Astrocyte (in vitro differentiated cells and primary cell): Measurements from ENCODE around the gene IQCM. TPM values are rescaled to one million over a fixed set of nuclear protein-coding genes. Genes with fewer than 3 reads are reported as not detected.

Source experiments
- DNase-seq: peaks from one replicate; pipeline ENCODE4 v3.0.0-alpha.2; 2010; ENCODE audit warnings: low read depth
- FAIRE-seq: peaks from 2 replicates; lab custom pipeline; 2011; peaks lifted over from hg19 to GRCh38; lab: Jason Lieb, UNC
- H2AFZ ChIP-seq: 2 replicates; pipeline ENCODE4 v1.6.0; 2012; ENCODE audit warnings: low read depth, low read length, inconsistent platforms
- H3K27ac ChIP-seq: 2 replicates; pipeline ENCODE4 v1.5.1; 2011; ENCODE audit warnings: low read depth, low read length, inconsistent platforms
- H3K27me3 ChIP-seq: 2 replicates; pipeline ENCODE4 v1.6.0; 2011; ENCODE audit warnings: low read length, inconsistent platforms; ENCODE audit not compliant: insufficient read depth
- H3K36me3 ChIP-seq: 2 replicates; pipeline ENCODE4 v1.5.1; 2011; ENCODE audit warnings: low read length, inconsistent platforms; ENCODE audit not compliant: insufficient read depth
- H3K4me1 ChIP-seq: 2 replicates; pipeline ENCODE4 v1.5.1; 2011; ENCODE audit warnings: low read length, inconsistent platforms; ENCODE audit not compliant: insufficient read depth
- H3K4me2 ChIP-seq: 2 replicates; pipeline ENCODE4 v1.6.0; 2012; ENCODE audit warnings: low read length, inconsistent platforms
- H3K4me3 ChIP-seq: 2 replicates; pipeline ENCODE4 v1.5.1; 2011; ENCODE audit warnings: low read depth, mild to moderate bottlenecking, low read length, inconsistent platforms; ENCODE audit not compliant: insufficient read depth
- H3K79me2 ChIP-seq: 2 replicates; pipeline ENCODE4 v1.6.0; 2012; ENCODE audit warnings: mild to moderate bottlenecking, low read length, inconsistent platforms; ENCODE audit not compliant: insufficient read depth
- H3K9ac ChIP-seq: 2 replicates; pipeline ENCODE4 v1.6.0; 2012; ENCODE audit warnings: mild to moderate bottlenecking, low read length, inconsistent platforms
- H3K9me3 ChIP-seq: 2 replicates; pipeline ENCODE4 v1.5.1; 2012; ENCODE audit warnings: low read depth, mild to moderate bottlenecking, low read length, inconsistent platforms; ENCODE audit not compliant: insufficient read depth
- H4K20me1 ChIP-seq: 2 replicates; pipeline ENCODE4 v1.6.0; 2012; ENCODE audit warnings: low read length, inconsistent platforms; ENCODE audit not compliant: insufficient read depth
- H3K27ac Mint-ChIP-seq: one replicate; pipeline ENCODE4 v1.8.0; 2021; ENCODE audit warnings: mild to moderate bottlenecking, mixed read lengths; ENCODE audit not compliant: unreplicated experiment
- H3K27me3 Mint-ChIP-seq: one replicate; pipeline ENCODE4 v1.8.0; 2021; ENCODE audit warnings: low read depth, mixed read lengths; ENCODE audit not compliant: unreplicated experiment
- H3K36me3 Mint-ChIP-seq: one replicate; pipeline ENCODE4 v1.8.0; 2021; ENCODE audit warnings: low read depth, mixed read lengths; ENCODE audit not compliant: unreplicated experiment
- H3K4me1 Mint-ChIP-seq: one replicate; pipeline ENCODE4 v1.8.0; 2021; ENCODE audit warnings: low read depth, mixed read lengths; ENCODE audit not compliant: unreplicated experiment
- H3K4me3 Mint-ChIP-seq: one replicate; pipeline ENCODE4 v1.8.0; 2021; ENCODE audit warnings: mild to moderate bottlenecking, moderate library complexity, mixed read lengths; ENCODE audit not compliant: unreplicated experiment
- H3K9me3 Mint-ChIP-seq: one replicate; pipeline ENCODE4 v1.8.0; 2021; ENCODE audit warnings: mild to moderate bottlenecking, mixed read lengths; ENCODE audit not compliant: unreplicated experiment
- CTCF ChIP-seq: IDR thresholded peaks from 2 replicates; pipeline ENCODE4 v1.5.1; 2011; ENCODE audit warnings: low read depth, mild to moderate bottlenecking, inconsistent platforms, low read length, moderate library complexity; ENCODE audit not compliant: insufficient read depth
- EZH2 ChIP-seq: IDR thresholded peaks from 2 replicates; pipeline ENCODE4 v1.6.1; 2012; ENCODE audit warnings: mild to moderate bottlenecking, low read length, inconsistent platforms; ENCODE audit not compliant: insufficient read depth
- total RNA-seq: library from RNA; stranded (reverse); gene quantifications from 2 replicates; pipeline ENCODE4 v1.2.1, GENCODE V29; 2021

Gene IQCM
- total RNA-seq, 1 donor from 2014 or later: 0.11 TPM

GRCh38 chr4:149766135-149766534 lies 49.5 kb downstream of the IQCM start:
- Histone ChIP-seq H4K20me1 (no peaks in the 10 kb centered on the region), H3K27ac (no peak overlapping the region), H3K79me2 (no peaks in the 10 kb centered on the region), H3K27me3 (no peaks in the 10 kb centered on the region), H3K36me3 (no peaks in the 10 kb centered on the region), H3K9ac (no peak overlapping the region), H3K4me2 (no peak overlapping the region), H2AFZ (peak overlapping the region; percentile 9), H3K4me1 (no peaks in the 10 kb centered on the region), H3K4me3 (no peak overlapping the region), H3K9me3 (no peaks in the 10 kb centered on the region)
- Mint-ChIP-seq H3K36me3 (no peaks in the 10 kb centered on the region), H3K9me3 (no peaks in the 10 kb centered on the region), H3K4me1 (peaks cover 21% of the 10 kb centered on the region), H3K27ac (peak overlapping the region; percentile 71), H3K27me3 (no peaks in the 10 kb centered on the region), H3K4me3 (no peak overlapping the region)
- TF ChIP-seq CTCF (no peak), EZH2 (no peak)
- no peak for DNase-seq
- FAIRE-seq: no peak

- H3K4me3 ChIP-seq: no peak overlapping the region
- peak; percentile 57 for DNase-seq
- Mint-ChIP-seq H3K27ac (peak overlapping the region; percentile 71), H3K36me3 (no peaks in the 10 kb centered on the region), H3K9me3 (no peaks in the 10 kb centered on the region), H3K4me3 (no peak overlapping the region), H3K4me1 (peaks cover 21% of the 10 kb centered on the region), H3K27me3 (no peaks in the 10 kb centered on the region)
- H3K27ac ChIP-seq: no peak overlapping the region
- no peaks in the 10 kb centered on the region for H3K79me2 ChIP-seq
- no peaks in the 10 kb centered on the region for H3K9me3 ChIP-seq
- TF ChIP-seq CTCF (no peak), EZH2 (no peak)
- no peaks in the 10 kb centered on the region for H4K20me1 ChIP-seq
- H3K36me3 ChIP-seq: no peaks in the 10 kb centered on the region
- H3K4me2 ChIP-seq: peak overlapping the region; percentile 12
- H2AFZ ChIP-seq: peak overlapping the region; percentile 9
- no peaks in the 10 kb centered on the region for H3K27me3 ChIP-seq
- no peaks in the 10 kb centered on the region for H3K4me1 ChIP-seq
- no peak overlapping the region for H3K9ac ChIP-seq
- FAIRE-seq: peak; percentile 55
These were observed 50.0 kb downstream of the IQCM start for GRCh38 chr4:149765630-149766029.

- Mint-ChIP-seq H3K4me1 (peaks cover 20% of the 10 kb centered on the region), H3K27me3 (no peaks in the 10 kb centered on the region), H3K9me3 (no peaks in the 10 kb centered on the region), H3K4me3 (no peak overlapping the region), H3K36me3 (no peaks in the 10 kb centered on the region), H3K27ac (no peak overlapping the region)
- Histone ChIP-seq H3K9ac (no peak overlapping the region), H3K4me1 (no peaks in the 10 kb centered on the region), H3K27ac (no peak overlapping the region), H3K9me3 (no peaks in the 10 kb centered on the region), H4K20me1 (no peaks in the 10 kb centered on the region), H2AFZ (no peak overlapping the region), H3K79me2 (no peaks in the 10 kb centered on the region), H3K36me3 (no peaks in the 10 kb centered on the region), H3K4me2 (no peak overlapping the region), H3K27me3 (no peaks in the 10 kb centered on the region), H3K4me3 (no peak overlapping the region)
- no peak for TF ChIP-seq EZH2
- TF ChIP-seq CTCF: no peak
- FAIRE-seq (no peak), DNase-seq (no peak)
These were observed 59.7 kb downstream of the IQCM start for GRCh38 chr4:149755969-149756368.
